GM12891 (cell line): ENCODE measurements around the gene RBM18. TPM values are rescaled to one million over a fixed set of nuclear protein-coding genes. Genes with fewer than 3 reads are reported as not detected.

ENCODE experiments used
- DNase-seq: peaks from one replicate; pipeline ENCODE4 v3.0.0; 2011; ENCODE audit warnings: low spot score; ENCODE audit not compliant: insufficient read length
- FAIRE-seq: peaks from 2 replicates; lab custom pipeline; 2011; peaks lifted over from hg19 to GRCh38; lab: Jason Lieb, UNC
- PAX5 ChIP-seq: IDR thresholded peaks from 2 replicates; pipeline ENCODE4 v1.6.1; 2011; ENCODE audit warnings: low read length, moderate library complexity, mild to moderate bottlenecking; ENCODE audit not compliant: insufficient read depth, severe bottlenecking
- POLR2A ChIP-seq: IDR thresholded peaks from 2 replicates; pipeline ENCODE4 v1.6.1; 2011; ENCODE audit warnings: low read depth, low read length, control low read depth
- POLR2AphosphoS5 ChIP-seq: IDR thresholded peaks from 2 replicates; pipeline ENCODE4 v1.6.1; 2011; ENCODE audit warnings: low read depth, low read length, control low read depth
- POU2F2 ChIP-seq: IDR thresholded peaks from 2 replicates; pipeline ENCODE4 v1.6.1; 2011; ENCODE audit warnings: low read depth, mild to moderate bottlenecking, control low read depth, low read length, moderate library complexity
- SPI1 ChIP-seq: IDR thresholded peaks from 2 replicates; pipeline ENCODE4 v1.6.1; 2011; ENCODE audit warnings: low read depth, low read length, control low read depth
- TAF1 ChIP-seq: IDR thresholded peaks from 2 replicates; pipeline ENCODE4 v1.6.1; 2011; ENCODE audit warnings: low read depth, low read length, control low read depth
- polyA plus RNA-seq: library from polyadenylated mRNA; unstranded; fragments of >200 nt; gene quantifications from one replicate; pipeline ENCODE4 v1.2.1, GENCODE V29; 2012; ENCODE audit warnings: low read depth, missing spikeins, inconsistent platforms; ENCODE audit not compliant: missing spikeins

The RBM18 gene, protein sequence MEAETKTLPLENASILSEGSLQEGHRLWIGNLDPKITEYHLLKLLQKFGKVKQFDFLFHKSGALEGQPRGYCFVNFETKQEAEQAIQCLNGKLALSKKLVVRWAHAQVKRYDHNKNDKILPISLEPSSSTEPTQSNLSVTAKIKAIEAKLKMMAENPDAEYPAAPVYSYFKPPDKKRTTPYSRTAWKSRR
- polyA plus RNA-seq: 12.7 TPM

DNA sequence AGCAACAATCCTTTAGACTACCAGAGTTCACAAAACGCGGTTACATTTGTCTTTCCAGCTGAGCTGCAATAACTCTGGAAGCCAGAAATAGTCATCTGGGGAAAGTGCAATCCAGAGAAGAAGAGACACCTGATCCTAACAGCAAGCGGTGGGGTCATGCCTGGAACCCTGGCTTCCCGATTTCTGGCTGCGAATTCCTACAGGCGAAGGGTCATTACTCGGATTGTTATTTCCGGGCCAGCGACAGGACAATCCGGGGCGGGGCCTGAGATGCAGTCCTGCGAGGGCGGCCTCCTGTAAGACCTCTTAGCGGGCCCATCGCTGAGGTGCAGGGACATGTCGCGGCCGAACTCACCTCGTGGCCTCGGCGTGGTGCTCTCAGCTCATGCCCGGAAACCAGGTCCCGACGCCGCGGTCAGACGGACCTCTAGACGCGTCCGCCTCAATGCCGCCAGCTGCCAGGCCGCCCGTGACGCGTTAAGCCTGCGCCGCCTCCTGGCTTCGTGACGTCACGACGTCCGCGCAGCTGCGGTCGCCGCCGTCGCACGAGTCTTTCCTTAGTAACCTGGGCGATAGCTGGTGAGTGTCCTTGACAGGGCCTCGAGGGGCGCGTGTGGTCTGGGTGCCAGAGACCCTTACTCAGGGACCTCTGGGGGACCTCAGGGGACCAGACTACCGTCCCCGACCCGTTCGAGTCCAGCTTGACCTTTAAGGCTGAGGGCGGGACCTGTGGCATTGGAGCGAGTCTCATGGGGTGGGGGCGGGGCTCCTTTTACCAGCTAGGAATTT, at the start of gene RBM18, which contains the start of gene MRRF:
Gene RBM18, minus strand, starts transcription at position 481 of the 789 bp plus-strand sequence. CDS start 3,348 bp downstream, outside the sequence.
Gene MRRF, plus strand, starts transcription at position 523 of the 789 bp plus-strand sequence. CDS start 6,010 bp downstream, outside the sequence.
- FAIRE-seq (peak; percentile 98), DNase-seq (peak; percentile 70)

DNA sequence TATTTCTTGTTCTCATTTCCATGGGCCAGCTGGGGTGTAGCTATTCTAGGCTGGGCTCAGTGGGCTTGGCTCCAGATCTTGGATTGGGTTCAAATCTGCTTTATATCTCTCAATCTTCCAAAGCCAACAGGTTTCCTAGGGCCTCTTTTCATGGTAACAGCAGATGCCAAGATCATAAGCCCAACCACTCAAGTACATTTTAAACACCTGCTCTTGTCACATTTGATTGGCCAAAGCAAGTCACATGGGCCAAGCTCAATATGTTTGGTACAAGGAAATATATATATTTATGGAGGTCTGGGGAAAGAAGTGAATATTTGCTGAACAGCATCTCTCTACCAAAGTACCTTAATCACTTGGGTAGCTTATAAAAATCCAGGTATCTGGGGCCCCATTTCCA, 49.5 kb upstream of the RBM18 start:
- no peak for FAIRE-seq
- no peak for TF ChIP-seq POLR2AphosphoS5
- TF ChIP-seq SPI1: no peak
- TF ChIP-seq POU2F2: no peak
- no peak for TF ChIP-seq POLR2A
- DNase-seq: no peak

More for the DNA sequence above, at the start of gene RBM18, which contains the start of gene MRRF:
- TF ChIP-seq POLR2A (peak; percentile 90), PAX5 (no peak), TAF1 (peak; percentile 83; the same call in 1 of the 2 replicates), SPI1 (no peak), POLR2AphosphoS5 (peak; percentile 89), POU2F2 (peak; percentile 73)

DNA sequence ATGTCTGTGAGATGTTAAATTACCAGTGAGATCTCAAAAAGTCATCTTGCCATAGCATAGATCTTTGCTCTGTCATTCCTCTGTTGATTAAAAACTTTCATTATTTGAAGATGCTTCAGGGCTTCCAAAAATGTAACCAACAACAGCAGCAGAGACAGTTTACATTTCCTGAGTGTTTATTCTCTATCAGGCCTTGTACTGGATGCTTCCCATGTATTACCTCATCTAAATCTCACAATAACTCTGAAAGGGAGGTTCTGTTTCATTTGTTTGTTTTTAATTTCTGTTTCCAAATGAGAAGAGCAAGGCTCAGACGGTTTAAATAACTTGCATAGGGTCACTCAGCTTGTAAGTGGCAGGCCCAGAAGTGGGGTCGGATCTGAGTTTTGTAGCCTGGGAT, 45.2 kb upstream of the RBM18 start:
- FAIRE-seq: no peak
- TF ChIP-seq PAX5 (no peak), POU2F2 (no peak), POLR2AphosphoS5 (no peak)
- DNase-seq: no peak

DNA sequence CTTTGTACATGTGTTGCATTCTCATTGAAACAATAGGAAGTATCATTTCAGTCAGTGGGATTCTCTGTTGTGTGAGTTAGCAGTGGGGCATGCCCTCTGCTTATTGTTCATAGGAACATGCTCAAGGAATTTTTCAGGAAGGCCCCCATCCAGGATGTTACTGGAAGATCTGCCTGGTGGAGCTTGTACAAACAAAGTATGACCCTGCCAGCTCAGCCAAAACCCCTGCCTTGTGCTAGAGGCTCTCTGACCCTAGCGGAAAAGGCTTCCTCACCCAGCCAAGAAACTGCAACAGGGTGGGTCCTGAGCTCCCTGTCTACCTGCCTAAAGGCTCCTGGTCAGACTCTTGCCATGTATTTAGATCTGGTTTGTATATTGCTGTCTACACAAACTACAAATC, 43.3 kb upstream of the RBM18 start:
- TF ChIP-seq POLR2A (no peak), POLR2AphosphoS5 (no peak), PAX5 (no peak), POU2F2 (no peak), TAF1 (no peak), SPI1 (no peak)
- no peak for FAIRE-seq

DNA sequence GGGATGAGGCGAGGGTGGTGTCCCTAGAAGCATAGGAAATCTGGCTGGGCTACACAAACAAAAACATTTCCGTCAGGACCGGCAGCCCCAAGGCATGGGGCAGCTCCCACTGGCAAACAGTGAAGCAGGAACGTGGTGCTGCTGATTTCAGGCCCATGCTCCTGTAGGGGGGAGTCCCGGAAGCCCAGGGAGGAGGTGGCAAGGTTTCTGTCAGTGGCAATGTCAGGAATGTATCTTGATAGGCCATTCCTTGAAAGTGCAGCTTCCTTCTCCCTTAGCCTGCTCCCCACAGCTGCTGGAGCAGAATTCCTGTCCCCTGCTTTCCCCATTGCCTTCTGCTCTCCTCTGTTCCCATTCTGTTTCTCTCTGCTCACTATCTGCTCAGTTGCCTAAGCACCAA, 42.4 kb upstream of the RBM18 start:
- no peak for TF ChIP-seq TAF1
- no peak for TF ChIP-seq POLR2AphosphoS5
- TF ChIP-seq POLR2A: no peak
- TF ChIP-seq POU2F2: no peak
- TF ChIP-seq SPI1: no peak
- TF ChIP-seq PAX5: no peak
- FAIRE-seq: no peak
- DNase-seq: no peak

More for the DNA sequence above, 43.3 kb upstream of the RBM18 start:
- no peak for DNase-seq

DNA sequence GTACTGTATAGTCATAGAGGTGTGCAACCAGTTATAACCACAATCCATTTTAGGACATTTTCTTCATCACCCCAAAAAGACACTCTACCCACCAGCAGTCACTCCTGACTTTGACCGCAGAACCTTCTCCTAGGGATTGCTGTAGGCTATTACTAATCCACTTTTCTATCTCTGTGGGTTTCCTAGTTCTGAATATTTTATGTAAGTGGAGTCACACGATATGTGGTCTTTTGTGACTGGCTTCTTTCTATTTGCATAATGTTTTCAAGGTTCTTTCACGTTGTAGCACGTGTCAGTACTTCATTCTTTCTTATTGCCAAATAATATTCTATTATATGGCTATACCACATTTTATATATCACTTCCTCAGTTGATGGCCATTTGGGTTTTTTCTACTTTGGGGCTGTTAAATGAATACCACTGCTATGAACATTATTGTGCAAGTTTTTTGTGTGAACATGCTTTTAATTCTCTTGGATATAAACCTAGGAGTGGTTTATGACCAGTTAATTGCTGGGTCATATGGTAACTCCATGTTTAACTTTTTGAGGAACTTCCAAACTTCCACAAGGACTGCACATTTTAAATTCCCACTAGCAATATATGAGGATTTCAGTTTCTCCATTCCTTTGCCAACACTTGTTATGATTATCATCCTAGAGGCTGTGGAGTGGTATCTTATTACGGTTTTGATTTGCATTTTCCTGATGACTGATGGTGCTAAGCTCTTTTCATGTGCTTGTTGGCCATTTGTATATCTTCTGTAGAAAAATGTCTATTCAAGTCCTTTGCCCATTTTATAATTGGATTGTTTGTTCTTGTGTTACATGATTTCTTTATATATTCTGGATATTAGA, 37.8 kb upstream of the RBM18 start:
- DNase-seq (no peak), FAIRE-seq (no peak)
- no peak for TF ChIP-seq TAF1
- no peak for TF ChIP-seq POLR2AphosphoS5
- no peak for TF ChIP-seq SPI1
- TF ChIP-seq PAX5: no peak
- no peak for TF ChIP-seq POU2F2
- no peak for TF ChIP-seq POLR2A

DNA sequence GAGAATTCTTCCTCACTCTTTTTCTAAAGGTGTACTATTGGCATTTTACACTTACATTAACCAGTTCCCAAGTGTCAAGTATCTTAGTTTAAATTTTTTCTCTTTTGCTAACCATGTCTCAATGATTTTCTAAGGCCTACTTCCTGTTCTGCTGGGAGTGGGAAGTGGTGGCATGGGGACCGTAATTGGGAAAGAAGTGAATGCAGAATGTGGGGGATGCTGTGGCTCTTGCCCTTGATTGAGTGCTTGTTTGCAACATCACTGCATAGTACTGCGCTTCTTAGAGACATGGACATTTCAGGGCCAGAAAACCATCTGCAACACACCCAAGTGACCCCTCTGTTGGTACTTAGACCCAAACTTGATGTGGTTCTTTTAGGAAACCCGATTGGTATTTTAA, 32.9 kb upstream of the RBM18 start:
- TF ChIP-seq POU2F2 (no peak), POLR2A (no peak), PAX5 (no peak), SPI1 (no peak), POLR2AphosphoS5 (no peak), TAF1 (no peak)
- no peak for DNase-seq
- no peak for FAIRE-seq

DNA sequence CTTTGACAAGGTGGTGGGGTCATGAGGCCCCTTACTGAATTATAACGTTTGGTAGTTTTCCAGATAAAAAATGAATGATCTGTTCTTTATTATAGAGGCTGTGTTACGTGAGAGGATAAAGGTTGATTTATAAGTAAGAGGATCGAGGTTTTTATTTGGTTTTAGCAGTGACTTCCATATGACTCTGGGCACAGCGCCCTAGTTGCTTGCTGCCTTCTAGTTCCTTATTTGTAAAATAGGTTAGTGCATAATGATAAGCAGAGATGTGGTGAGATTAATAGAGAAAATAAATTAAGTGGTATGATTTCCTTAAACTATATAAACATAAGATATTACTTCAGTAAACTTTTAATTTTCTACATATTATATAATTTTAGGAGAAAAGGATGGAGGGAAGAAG, 29.9 kb upstream of the RBM18 start:
- DNase-seq (no peak), FAIRE-seq (no peak)
- no peak for TF ChIP-seq POU2F2
- no peak for TF ChIP-seq TAF1
- no peak for TF ChIP-seq POLR2A
- no peak for TF ChIP-seq SPI1
- TF ChIP-seq POLR2AphosphoS5: no peak
- no peak for TF ChIP-seq PAX5

DNA sequence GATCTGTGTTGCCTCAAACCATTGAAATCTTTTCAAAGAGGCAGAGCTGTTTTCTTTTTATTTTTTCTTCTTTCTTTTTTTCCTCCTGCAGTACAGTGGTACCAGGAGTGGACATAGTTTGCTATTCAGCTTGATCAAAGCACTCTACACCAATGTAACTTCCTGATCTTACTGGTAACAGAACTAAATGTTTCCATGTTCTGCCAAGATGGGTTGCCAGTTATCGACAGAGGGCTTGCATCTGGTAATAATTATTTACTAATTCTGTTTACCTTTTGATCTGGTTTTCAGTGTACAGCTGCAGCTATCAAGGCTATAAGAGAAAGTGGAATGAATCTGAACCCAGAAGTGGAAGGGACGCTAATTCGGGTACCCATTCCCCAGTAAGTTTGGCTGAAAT, 26.8 kb upstream of the RBM18 start:
- no peak for FAIRE-seq
- DNase-seq: no peak
- TF ChIP-seq POLR2A (no peak), TAF1 (no peak)
